ENCODE data around the gene HCFC1R1. TPM values are rescaled to one million over a fixed set of nuclear protein-coding genes. Genes with fewer than 3 reads are reported as not detected.

The HCFC1R1 gene
- total RNA-seq, 1 experiment from 2014 or later: 61.3 TPM

DNA sequence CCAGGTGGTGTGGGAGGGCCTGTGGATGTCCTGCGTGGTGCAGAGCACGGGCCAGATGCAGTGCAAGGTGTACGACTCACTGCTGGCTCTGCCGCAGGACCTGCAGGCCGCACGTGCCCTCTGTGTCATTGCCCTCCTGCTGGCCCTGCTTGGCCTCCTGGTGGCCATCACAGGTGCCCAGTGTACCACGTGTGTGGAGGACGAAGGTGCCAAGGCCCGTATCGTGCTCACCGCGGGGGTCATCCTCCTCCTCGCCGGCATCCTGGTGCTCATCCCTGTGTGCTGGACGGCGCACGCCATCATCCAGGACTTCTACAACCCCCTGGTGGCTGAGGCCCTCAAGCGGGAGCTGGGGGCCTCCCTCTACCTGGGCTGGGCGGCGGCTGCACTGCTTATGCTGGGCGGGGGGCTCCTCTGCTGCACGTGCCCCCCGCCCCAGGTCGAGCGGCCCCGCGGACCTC lies 10.2 kb downstream of the HCFC1R1 start:
- no peak overlapping the region for H3K56ac ChIP-seq (ENCODE audit: insufficient read length, low read depth, low read length)
- no peaks in the 10 kb centered on the region for H3K27me3 ChIP-seq (ENCODE audit: insufficient read depth, low read length)
- WGBS (ENCODE audit: extremely low coverage, insufficient read length, low lambda C conversion rate): no CpG with 5 or more reads among the region's 27 CpGs
- H3K9ac ChIP-seq (ENCODE audit: extremely low read depth, insufficient read length, low read length): no peak overlapping the region
- no peak overlapping the region for H3K27ac ChIP-seq (ENCODE audit: insufficient read length, low read depth, low read length)
- no peak overlapping the region; the same call in 1 of the 2 replicates for H3K14ac ChIP-seq (ENCODE audit: insufficient read depth, low read length)
- H2AFZ ChIP-seq (ENCODE audit: low read length): no peak overlapping the region
- peak; percentile 66 for DNase-seq
- H3K4ac ChIP-seq (ENCODE audit: low read depth, low read length): no peak overlapping the region
- Mint-ChIP-seq H3K9me3 (no peaks in the 10 kb centered on the region), H3K36me3 (ENCODE audit: insufficient read depth in 1 of 3, low read depth in 3 of 3) (peaks cover 21 to 32% (median 30%) of the 10 kb centered on the region in 3 experiments), H3K4me1 (peaks cover 51 to 80% of the 10 kb centered on the region in 2 experiments), H3K27me3 (ENCODE audit: low read depth) (peaks cover 6% of the 10 kb centered on the region), H3K27ac (peak overlapping the region in 2 of 3 experiments; percentile 57 to 58; a peak in 2 of 7 replicates), H3K4me3 (peak overlapping the region; percentile 19 to 79; a peak in 3 of 5 replicates)
- H4K91ac ChIP-seq (ENCODE audit: insufficient read length, low read depth, low read length): no peak overlapping the region
- H3T11ph ChIP-seq (ENCODE audit: low read length): no peak overlapping the region
- no peak overlapping the region for H2BK12ac ChIP-seq (ENCODE audit: insufficient read length, low read depth, low read length)
- H2BK5ac ChIP-seq (ENCODE audit: insufficient read length, low read length): no peak overlapping the region
- H3K4me2 ChIP-seq (ENCODE audit: insufficient read depth, insufficient read length, low read length): no peak overlapping the region
- H3K79me2 ChIP-seq (ENCODE audit: insufficient read depth, low read length): peaks cover 9% of the 10 kb centered on the region; the same call in 1 of the 2 replicates
- no peak overlapping the region for H4K5ac ChIP-seq (ENCODE audit: insufficient read length, low read depth, low read length)
- no peak overlapping the region for H3K23ac ChIP-seq (ENCODE audit: insufficient read length, low read depth, low read length)
- H2BK20ac ChIP-seq (ENCODE audit: low read depth, low read length, poor library complexity, severe bottlenecking): no peak overlapping the region
- no peak overlapping the region for H2BK15ac ChIP-seq (ENCODE audit: low read depth, low read length)
- no peak overlapping the region for H4K8ac ChIP-seq (replicated peaks; ENCODE audit: insufficient read length, low read depth, low read length)
- H3K4me1 ChIP-seq (ENCODE audit: insufficient read depth, low read length): no peaks in the 10 kb centered on the region; the same call in 1 of the 2 replicates
- H3K23me2 ChIP-seq (ENCODE audit: insufficient read length, low read depth, low read length, poor library complexity, severe bottlenecking): peaks cover 20% of the 10 kb centered on the region
- H3K18ac ChIP-seq (ENCODE audit: insufficient read length, low read depth, low read length): no peak overlapping the region
- H2BK120ac ChIP-seq (ENCODE audit: low read depth, low read length, poor library complexity, severe bottlenecking): no peak overlapping the region
- H3K79me1 ChIP-seq (ENCODE audit: insufficient read depth, low read depth, low read length, poor library complexity, severe bottlenecking): no peaks in the 10 kb centered on the region
- TF ChIP-seq, protein P1, sequence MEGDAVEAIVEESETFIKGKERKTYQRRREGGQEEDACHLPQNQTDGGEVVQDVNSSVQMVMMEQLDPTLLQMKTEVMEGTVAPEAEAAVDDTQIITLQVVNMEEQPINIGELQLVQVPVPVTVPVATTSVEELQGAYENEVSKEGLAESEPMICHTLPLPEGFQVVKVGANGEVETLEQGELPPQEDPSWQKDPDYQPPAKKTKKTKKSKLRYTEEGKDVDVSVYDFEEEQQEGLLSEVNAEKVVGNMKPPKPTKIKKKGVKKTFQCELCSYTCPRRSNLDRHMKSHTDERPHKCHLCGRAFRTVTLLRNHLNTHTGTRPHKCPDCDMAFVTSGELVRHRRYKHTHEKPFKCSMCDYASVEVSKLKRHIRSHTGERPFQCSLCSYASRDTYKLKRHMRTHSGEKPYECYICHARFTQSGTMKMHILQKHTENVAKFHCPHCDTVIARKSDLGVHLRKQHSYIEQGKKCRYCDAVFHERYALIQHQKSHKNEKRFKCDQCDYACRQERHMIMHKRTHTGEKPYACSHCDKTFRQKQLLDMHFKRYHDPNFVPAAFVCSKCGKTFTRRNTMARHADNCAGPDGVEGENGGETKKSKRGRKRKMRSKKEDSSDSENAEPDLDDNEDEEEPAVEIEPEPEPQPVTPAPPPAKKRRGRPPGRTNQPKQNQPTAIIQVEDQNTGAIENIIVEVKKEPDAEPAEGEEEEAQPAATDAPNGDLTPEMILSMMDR (conservative IDR thresholded peaks at IDR 0.05): peak; percentile 32; the same call in 2 of the 3 replicates
- H2AK5ac ChIP-seq (ENCODE audit: insufficient read length, low read length): no peak overlapping the region
- no peaks in the 10 kb centered on the region for H3K9me3 ChIP-seq (ENCODE audit: control insufficient read depth, low read depth, low read length)
- H4K20me1 ChIP-seq (ENCODE audit: control insufficient read depth, insufficient read depth, insufficient read length): no peaks in the 10 kb centered on the region

Measured in H9 (cell line).